Hepatocyte (in vitro differentiated cells): ENCODE data around the gene GCC1.

Experiments
- CTCF ChIP-seq: fragments of 200-600 bp; sonication (generic); IDR thresholded peaks from 2 replicates; pipeline ENCODE4 v1.5.1; 2016; ENCODE audit warnings: antibody characterized with exemption, mild to moderate bottlenecking; ENCODE audit not compliant: poor library complexity
- EZH2 ChIP-seq: fragments of 200-600 bp; sonication (generic); IDR thresholded peaks from 2 replicates; pipeline ENCODE4 v1.6.1; 2016; ENCODE audit warnings: antibody characterized with exemption, mild to moderate bottlenecking, borderline replicate concordance
- EZH2phosphoT487 ChIP-seq: fragments of 200-600 bp; sonication (generic); IDR thresholded peaks from one replicate; pipeline ENCODE4 v1.6.1; 2018; ENCODE audit warnings: antibody characterized with exemption, mild to moderate bottlenecking, low read depth, moderate library complexity; ENCODE audit not compliant: unreplicated experiment, severe bottlenecking

GRCh38 chr7:127571741-127572505, 13.5 kb downstream of the GCC1 start:
- TF ChIP-seq CTCF (no peak), EZH2phosphoT487 (no peak), EZH2 (no peak)
